Activated naive CD4-positive, alpha-beta T cell treated with anti-CD3 and anti-CD28 coated beads, Interleukin-2, amount 10 ng/mL, durations not matched to agents 7 days and 5 days (primary cell): Measurements from ENCODE around the gene IFT22.
"Not testable (repeated sequence)": the region's sequence is repeated elsewhere in the genome, so short reads cannot be mapped to it uniquely, and the experiment has no call there.

Source experiments
- CTCF ChIA-PET: fragments of 350-600 bp; sonication (Branson Sonifier 250); formaldehyde crosslinking; loops from one replicate; lab custom pipeline; 2021; ENCODE audit warnings: antibody characterized with exemption; lab: Charles Lee
- DNase-seq: peaks from one replicate; pipeline ENCODE4 v3.0.0-alpha.2; 2020
- H3K27ac Mint-ChIP-seq: one replicate; pipeline ENCODE4 v1.8.0; 2021; ENCODE audit warnings: mild to moderate bottlenecking, moderate library complexity, mixed read lengths
- H3K27me3 Mint-ChIP-seq: one replicate; pipeline ENCODE4 v1.8.0; 2021; ENCODE audit warnings: mild to moderate bottlenecking, mixed read lengths
- H3K36me3 Mint-ChIP-seq: one replicate; pipeline ENCODE4 v1.8.0; 2021; ENCODE audit warnings: mixed read lengths
- H3K4me1 Mint-ChIP-seq: one replicate; pipeline ENCODE4 v1.8.0; 2021; ENCODE audit warnings: mixed read lengths
- H3K4me3 Mint-ChIP-seq: one replicate; pipeline ENCODE4 v1.8.0; 2021; ENCODE audit warnings: mild to moderate bottlenecking, moderate library complexity, mixed read lengths
- H3K9me3 Mint-ChIP-seq: one replicate; pipeline ENCODE4 v1.8.0; 2021; ENCODE audit warnings: mixed read lengths

Gene IFT22

DNA sequence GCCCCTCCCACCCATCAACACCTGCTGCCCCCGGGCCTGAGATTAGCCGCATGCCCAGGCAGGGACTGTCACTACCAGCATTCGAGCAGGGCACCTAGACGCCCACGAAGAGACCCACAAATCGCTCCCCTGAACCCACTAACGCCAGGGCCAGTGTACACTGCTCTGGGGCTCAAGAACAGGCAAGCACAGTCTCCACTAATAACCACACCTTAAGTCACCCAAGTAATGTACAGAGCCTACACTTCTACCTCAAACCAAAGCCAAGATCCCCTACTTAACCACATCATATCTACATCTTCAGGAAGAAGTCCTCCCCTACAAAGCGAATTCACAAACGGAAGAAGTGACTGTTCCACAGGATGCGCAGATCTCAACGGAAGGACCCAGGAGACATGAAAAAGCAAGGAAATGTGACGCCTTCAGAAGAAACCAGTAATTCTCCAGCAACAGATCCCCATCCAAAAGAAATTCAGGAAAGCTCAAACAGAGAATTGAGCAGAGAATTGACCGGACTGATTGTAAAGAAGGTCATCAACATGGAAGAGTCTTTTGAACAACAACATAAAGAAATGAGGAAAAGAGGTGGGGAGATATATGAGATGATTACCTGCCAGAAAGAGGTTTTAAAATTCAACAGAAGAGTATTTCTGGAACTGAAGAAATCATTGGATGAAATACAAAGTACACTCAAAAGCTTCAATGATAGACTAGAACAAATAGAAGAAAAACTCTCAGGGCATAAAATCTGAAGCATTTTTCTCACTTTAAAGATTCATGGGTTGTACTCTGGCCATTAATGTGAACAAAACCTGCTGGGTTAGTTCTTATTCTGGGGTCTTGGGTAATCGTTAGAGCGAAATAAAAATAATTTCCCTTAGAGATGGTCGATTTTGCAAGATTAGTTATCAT is 20.9 kb downstream of the IFT22 start:
- Mint-ChIP-seq H3K4me1 (peaks cover 7% of the 10 kb centered on the region), H3K36me3 (peaks cover 12% of the 10 kb centered on the region), H3K9me3 (peaks cover 10% of the 10 kb centered on the region), H3K27ac (no peak overlapping the region), H3K4me3 (no peak overlapping the region), H3K27me3 (peaks cover 85% of the 10 kb centered on the region)
- CTCF ChIA-PET: interaction anchor here (1.3 to 1.6 kb wide), 4 partner anchors 8 to 15 kb away, joined by 3 to 5 read pairs (median 4); no protein-coding TSS in a partner anchor
- no peak for DNase-seq

DNA sequence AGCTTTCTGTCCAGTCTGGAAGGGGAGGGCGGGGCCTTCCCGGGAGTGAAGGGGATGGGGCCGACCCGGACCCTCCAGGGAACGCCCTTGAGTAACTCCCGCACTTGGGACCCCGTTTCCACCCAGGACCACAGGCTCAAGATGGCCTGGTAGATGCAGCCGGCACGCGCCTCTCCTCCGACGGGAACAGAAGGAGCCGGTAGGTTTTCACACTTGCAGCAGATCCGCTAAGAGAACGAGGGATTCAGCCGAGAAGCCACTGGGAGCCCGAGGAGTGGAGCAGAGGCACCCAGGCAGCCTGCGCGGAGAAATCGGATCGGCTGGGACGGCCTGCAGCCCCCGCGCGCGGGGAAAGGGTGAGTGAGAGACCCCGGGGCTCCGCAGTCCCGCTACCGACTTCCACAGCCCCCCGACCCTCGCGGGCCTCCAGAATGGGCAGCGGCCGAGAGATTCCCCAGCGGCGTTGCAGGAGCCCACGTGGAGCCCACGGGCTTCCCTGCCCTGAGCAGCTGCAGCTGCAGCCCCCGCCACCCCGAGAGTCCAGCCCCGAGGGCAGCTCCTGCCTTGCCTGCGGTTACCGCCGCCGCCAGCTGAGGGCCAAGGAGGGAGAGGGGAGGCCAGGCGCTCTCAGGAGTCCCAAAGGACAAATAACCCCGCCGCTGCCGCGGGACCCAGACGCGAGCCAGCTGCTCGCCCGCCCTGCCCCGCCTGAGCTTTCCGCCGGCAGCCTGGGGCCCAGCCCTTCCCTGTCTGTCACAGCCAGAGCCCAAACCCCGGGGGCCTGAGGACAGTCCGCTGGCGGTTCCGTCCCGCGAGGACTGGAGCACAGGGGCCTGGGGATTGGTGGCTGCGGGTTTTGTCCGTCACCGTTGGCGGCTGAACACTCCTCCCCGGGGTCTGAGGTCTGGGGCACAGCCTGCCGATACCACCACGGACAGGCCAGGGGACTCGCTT is 21.8 kb downstream of the IFT22 start:
- CTCF ChIA-PET: interaction anchor here (1.3 kb wide), 1 partner anchor 8 kb away, joined by 3 read pairs; no protein-coding TSS in a partner anchor
- H3K4me1 Mint-ChIP-seq: peaks cover 7% of the 10 kb centered on the region
- H3K27ac Mint-ChIP-seq: no peak overlapping the region
- no peak overlapping the region for H3K4me3 Mint-ChIP-seq
- H3K36me3 Mint-ChIP-seq: peaks cover 12% of the 10 kb centered on the region
- H3K27me3 Mint-ChIP-seq: peaks cover 83% of the 10 kb centered on the region
- no peak for DNase-seq
- peaks cover 10% of the 10 kb centered on the region for H3K9me3 Mint-ChIP-seq

DNA sequence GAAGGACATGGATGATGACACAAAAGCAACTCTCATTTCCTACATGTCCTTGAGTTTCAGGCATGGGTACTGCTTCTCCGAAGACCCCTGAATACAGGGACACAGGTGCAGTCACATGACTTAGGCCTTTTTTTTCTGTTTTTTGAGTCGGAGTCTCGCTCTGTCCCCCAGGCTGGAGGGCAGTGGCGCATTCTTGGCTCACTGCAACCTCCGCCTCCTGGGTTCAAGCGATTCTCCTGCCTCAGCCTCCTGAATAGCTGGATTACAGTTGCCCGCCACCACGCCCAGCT is 26.8 kb downstream of the IFT22 start:
- no peak overlapping the region for H3K27ac Mint-ChIP-seq
- CTCF ChIA-PET: interaction anchor here (2.2 kb wide), 1 partner anchor 12 kb away, joined by 6 read pairs; no protein-coding TSS in a partner anchor
- no peak overlapping the region for H3K4me3 Mint-ChIP-seq
- no peaks in the 10 kb centered on the region for H3K9me3 Mint-ChIP-seq
- H3K36me3 Mint-ChIP-seq: no peaks in the 10 kb centered on the region
- peaks cover 3% of the 10 kb centered on the region for H3K4me1 Mint-ChIP-seq
- peaks cover 82% of the 10 kb centered on the region for H3K27me3 Mint-ChIP-seq
- DNase-seq: no peak

DNA sequence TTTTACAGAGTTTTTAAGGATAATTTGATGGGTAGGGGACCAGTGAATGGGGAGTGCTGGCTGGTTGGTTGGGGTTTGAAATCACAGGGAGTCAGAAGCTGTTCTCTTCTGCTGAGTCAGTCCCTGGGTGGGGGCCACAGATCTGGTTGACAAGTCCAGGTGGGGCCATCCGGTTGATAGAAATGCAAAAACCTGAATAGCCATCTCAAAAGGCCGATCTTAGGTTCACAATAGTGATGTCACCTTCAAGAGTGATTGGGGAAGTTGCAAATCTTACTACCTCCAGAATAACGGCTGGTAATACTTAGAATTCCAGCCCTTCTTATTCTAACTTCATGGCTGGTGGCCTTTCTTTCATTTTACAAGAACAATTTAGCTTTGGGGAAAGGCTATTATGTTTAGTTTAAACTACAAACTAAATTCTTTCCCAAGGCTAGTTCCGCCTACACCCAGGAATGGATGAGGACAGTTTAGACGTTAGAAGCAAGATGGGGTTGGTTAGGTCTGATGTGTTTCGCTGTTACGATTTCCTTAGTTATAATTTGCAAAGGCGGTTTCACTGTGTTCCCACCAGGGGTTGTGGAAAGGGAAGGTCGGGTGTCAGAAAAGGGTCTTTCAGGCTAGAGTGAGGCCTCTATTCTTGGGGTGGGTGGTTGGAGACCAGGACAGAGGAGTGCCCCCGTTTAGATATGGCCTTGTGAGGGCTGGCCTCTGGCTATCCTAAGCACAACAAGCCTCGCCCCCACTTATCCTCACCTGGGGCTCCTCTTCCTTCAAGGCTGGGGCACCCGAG is 27.4 kb downstream of the IFT22 start:
- DNase-seq: no peak
- no peak overlapping the region for H3K27ac Mint-ChIP-seq
- H3K27me3 Mint-ChIP-seq: peaks cover 82% of the 10 kb centered on the region
- H3K4me1 Mint-ChIP-seq: no peaks in the 10 kb centered on the region
- no peak overlapping the region for H3K4me3 Mint-ChIP-seq
- CTCF ChIA-PET: interaction anchor here (2.2 kb wide), 1 partner anchor 12 kb away, joined by 6 read pairs; no protein-coding TSS in a partner anchor
- no peaks in the 10 kb centered on the region for H3K36me3 Mint-ChIP-seq
- no peaks in the 10 kb centered on the region for H3K9me3 Mint-ChIP-seq

DNA sequence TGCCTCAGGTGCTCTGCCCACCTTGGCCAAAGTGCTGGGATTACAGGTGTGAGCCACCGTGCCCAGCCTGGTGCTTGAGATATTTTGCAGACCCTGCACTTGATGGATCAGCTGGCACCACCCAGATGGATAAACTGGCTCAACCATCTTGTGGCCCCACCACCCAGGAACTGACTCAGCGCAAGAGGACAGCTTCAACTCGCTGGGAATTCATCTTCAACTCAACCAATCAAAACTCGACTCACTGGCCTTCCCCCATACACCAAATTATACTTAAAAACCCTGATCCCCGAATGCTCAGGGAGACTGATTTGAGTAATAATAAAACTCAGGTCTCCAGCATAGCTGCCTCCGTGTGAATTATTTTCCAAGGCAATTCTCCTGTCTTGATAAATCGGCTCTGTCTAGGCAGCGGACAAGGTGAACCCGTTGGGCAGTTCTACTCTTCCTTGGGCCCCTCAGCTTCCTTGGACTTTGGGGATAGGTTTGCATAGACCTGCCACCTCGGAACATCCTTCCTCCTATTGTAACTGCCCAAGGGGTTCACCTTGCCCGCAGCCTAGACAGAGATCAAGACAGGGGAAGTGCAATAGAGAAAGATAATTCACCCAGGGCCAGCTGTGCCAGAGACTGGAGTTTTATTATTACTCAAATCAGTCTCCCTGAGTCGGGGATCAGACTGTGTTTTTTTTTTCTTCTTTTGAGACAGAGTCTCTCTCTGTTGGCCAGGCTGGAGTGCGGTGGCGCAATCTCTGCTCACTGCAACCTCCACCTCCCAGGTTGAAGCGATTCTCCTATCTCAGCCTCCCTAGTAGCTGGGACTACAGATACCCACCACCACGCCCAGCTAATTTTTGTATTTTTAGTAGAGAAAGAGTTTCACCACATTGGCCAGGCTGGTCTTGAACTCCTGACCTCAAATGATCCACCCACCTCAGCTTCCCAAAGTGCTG is 28.3 kb downstream of the IFT22 start:
- H3K9me3 Mint-ChIP-seq, H3K4me3 Mint-ChIP-seq, DNase-seq, H3K27ac Mint-ChIP-seq, H3K4me1 Mint-ChIP-seq, H3K36me3 Mint-ChIP-seq: not testable (repeated sequence)
- CTCF ChIA-PET: interaction anchor here (0.9 to 2.2 kb wide), 3 partner anchors 8 to 25 kb away, joined by 3 to 6 read pairs (median 4); no protein-coding TSS in a partner anchor
- H3K27me3 Mint-ChIP-seq: peaks cover 78% of the 10 kb centered on the region

DNA sequence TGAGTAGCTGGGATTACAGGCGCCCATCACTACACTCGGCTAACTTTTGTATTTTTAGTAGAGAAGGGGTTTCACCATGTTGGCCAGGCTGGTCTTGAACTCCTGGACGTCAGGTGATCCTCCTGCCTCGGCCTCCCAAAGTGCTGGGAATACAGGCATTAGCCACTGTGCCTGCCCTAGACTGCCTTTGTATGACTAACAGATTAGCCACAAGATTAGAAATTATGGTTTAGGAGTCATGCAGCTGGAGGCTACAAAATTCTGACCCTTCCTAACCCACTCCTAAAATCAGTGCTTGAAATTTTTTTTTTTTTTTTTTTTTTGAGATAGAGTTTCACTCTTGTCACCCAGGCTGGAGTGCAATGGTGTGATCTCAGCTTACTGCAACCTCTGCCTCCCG is 29.0 kb downstream of the IFT22 start:
- peaks cover 74% of the 10 kb centered on the region for H3K27me3 Mint-ChIP-seq
- CTCF ChIA-PET: interaction anchor here (0.9 to 1.3 kb wide), 2 partner anchors 9 to 25 kb away, joined by 3 to 4 read pairs; no protein-coding TSS in a partner anchor
- not testable (repeated sequence) for DNase-seq, H3K4me1 Mint-ChIP-seq, H3K4me3 Mint-ChIP-seq, H3K9me3 Mint-ChIP-seq, H3K36me3 Mint-ChIP-seq, H3K27ac Mint-ChIP-seq

DNA sequence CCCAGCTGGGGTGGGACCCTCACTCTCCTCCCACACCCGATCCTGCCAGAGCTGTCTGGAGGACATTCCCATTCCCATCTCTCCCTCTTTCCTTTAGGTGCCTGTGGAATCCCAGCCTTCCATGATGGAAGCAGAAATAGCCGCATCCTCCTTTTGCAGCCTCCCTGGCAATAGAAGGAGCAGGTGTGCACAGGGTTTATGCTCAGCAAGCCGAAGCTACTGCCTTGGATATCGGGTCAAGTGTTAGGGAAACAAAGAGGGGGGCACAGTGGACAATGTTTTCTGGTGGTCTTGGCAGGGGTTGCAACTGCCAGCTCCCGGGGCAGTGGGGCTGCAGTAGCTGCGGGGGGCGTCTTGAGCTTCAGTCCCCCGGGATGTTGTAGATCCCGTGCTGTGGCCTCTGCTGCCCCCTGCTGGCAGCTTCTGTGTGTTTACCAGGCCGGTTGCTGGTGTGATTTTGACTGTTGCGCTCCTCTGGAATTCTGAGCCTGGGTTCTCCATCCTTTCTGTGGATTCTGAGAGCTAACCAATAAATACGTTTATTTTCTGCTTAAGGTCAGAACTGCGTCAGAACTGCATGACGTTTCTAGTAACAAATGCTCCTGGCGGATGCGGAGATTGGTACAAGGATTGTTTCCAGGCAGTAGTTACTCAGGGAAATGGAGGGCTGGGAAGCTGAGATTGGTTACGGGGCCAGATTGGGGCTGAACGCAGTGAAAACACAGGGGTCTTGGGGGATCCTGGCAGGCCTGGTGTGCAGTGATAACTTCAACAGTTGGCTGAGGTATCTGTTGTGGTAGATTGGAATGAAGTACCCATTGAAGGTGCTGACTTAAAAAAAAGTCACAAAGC is 31.2 kb downstream of the IFT22 start:
- not testable (repeated sequence) for H3K4me1 Mint-ChIP-seq, H3K27ac Mint-ChIP-seq, H3K36me3 Mint-ChIP-seq, H3K4me3 Mint-ChIP-seq, H3K9me3 Mint-ChIP-seq
- DNase-seq: peak; percentile 71
- CTCF ChIA-PET: interaction anchor here (0.7 to 2.5 kb wide), 19 partner anchors 8 to 678 kb away, joined by 3 to 13 read pairs (median 4); partner anchors contain the start of genes CLDN15, FIS1 and SERPINE1
- peaks cover 78% of the 10 kb centered on the region for H3K27me3 Mint-ChIP-seq

DNA sequence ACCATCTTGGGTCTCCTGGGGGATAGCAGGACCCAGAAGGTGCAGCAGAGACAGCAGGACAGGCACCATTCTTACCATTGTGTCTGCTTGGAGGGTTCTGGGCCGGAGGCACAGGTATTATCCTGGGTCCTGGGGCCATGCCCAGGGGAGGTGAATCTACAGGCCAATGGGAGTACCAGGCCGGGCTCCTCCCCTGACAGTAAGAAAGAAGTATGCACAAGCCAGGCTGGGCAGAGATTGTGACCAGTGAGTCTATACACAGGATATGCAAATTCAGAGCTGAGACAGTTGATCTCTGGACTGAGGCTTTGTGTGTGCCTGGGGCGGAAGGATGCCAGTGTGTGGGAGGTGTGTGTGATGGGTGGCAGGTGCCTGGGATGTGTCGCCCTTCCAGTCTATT is 31.9 kb downstream of the IFT22 start:
- DNase-seq, H3K4me3 Mint-ChIP-seq, H3K36me3 Mint-ChIP-seq, H3K9me3 Mint-ChIP-seq, H3K27ac Mint-ChIP-seq, H3K4me1 Mint-ChIP-seq: not testable (repeated sequence)
- CTCF ChIA-PET: interaction anchor here (0.9 to 2.5 kb wide), 7 partner anchors 12 to 145 kb away, joined by 4 to 11 read pairs (median 5); partner anchors contain the start of gene FIS1
- peaks cover 76% of the 10 kb centered on the region for H3K27me3 Mint-ChIP-seq

DNA sequence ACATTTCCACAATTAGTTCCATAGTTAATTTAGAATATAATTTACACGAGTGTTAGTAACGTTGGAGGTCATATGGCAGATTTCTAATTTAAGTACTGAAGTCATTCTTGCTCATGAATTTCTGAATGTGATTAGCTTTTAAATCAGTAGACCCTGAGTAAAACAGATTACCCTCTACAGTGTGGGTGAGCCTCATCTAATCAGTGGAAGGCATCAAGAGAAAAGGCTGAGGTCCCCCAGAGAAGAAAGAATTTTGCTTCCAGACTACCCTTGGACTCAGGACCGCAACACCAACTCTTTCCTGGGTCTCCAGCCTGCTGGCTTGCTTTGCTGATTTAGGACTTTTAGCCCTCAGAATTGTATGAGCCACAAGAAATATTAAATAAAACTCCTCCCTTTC is 33.2 kb downstream of the IFT22 start:
- no peak overlapping the region for H3K4me3 Mint-ChIP-seq
- no peak overlapping the region for H3K27ac Mint-ChIP-seq
- no peaks in the 10 kb centered on the region for H3K9me3 Mint-ChIP-seq
- peaks cover 9% of the 10 kb centered on the region for H3K4me1 Mint-ChIP-seq
- H3K27me3 Mint-ChIP-seq: peaks cover 64% of the 10 kb centered on the region
- CTCF ChIA-PET: no interaction called here
- no peak for DNase-seq
- no peaks in the 10 kb centered on the region for H3K36me3 Mint-ChIP-seq

DNA sequence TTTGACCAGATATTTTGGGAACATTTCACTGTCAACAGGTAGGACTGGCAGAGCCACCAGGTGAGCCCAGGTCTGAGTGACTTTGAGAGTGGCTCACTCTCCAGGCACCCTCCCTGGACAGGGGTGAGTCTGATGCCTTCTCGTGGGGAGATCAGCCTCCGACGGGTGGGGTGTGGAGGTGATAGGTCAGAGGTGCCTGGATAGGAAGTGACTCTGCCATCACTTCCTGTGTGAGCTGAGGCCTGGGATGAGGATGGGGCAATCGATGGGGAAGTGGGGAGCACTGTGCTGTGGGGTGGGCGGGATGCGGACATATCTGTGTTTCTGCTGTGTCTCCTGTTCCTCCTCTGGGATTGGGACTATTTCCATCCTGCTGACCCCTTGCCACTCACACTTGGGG is 34.6 kb downstream of the IFT22 start:
- CTCF ChIA-PET: no interaction called here
- H3K27ac Mint-ChIP-seq: no peak overlapping the region
- H3K36me3 Mint-ChIP-seq: no peaks in the 10 kb centered on the region
- no peaks in the 10 kb centered on the region for H3K9me3 Mint-ChIP-seq
- DNase-seq: no peak
- H3K27me3 Mint-ChIP-seq: peaks cover 56% of the 10 kb centered on the region
- H3K4me3 Mint-ChIP-seq: no peak overlapping the region
- peaks cover 17% of the 10 kb centered on the region for H3K4me1 Mint-ChIP-seq

DNA sequence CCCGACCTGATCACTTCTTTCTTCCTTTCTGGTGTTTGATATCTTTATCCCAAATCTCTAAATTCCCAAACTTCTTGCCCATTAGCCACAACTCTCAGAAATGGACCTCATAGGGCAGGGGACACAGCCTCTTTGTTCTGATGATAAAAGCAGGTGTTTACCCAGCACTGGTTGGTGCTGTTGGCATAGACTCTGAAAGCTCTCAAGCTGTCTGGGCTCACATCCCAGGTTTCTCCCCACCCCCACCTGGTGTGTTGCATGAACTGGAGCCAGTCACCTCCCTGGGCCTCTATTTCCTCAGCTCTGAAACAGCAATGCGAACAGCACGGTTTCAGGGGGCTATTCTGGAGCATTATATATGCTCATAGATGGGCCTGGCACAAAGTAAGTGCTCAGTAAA is 35.7 kb downstream of the IFT22 start:
- H3K36me3 Mint-ChIP-seq, H3K9me3 Mint-ChIP-seq, CTCF ChIA-PET, H3K4me3 Mint-ChIP-seq, DNase-seq, H3K27ac Mint-ChIP-seq: not testable (repeated sequence)
- H3K4me1 Mint-ChIP-seq: peaks cover 17% of the 10 kb centered on the region
- H3K27me3 Mint-ChIP-seq: peaks cover 56% of the 10 kb centered on the region

DNA sequence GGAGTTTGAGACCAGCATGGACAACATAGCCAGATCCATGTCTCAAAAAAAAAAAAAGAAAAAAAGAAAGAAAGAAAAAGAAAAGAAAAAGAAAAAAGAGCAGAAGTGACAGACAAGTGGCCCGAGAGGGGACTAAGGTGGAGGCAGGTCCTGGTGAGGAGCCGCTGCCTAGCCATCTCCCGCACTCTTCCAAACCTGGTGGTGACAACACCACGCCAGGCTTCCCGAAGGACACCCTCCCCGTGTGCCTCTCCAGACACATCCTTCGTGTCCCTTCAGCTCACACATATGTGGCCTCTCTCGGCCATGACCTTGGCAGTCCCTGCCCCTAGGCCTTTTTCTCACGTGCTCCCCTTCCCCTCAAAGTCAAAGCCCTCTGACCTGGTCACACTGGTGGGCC is 36.4 kb downstream of the IFT22 start:
- H3K4me1 Mint-ChIP-seq: peaks cover 17% of the 10 kb centered on the region
- H3K4me3 Mint-ChIP-seq: no peak overlapping the region
- H3K27me3 Mint-ChIP-seq: peaks cover 51% of the 10 kb centered on the region
- H3K9me3 Mint-ChIP-seq: no peaks in the 10 kb centered on the region
- CTCF ChIA-PET: interaction anchor here (0.6 kb wide), 1 partner anchor 387 kb away, joined by 3 read pairs; no protein-coding TSS in a partner anchor
- H3K36me3 Mint-ChIP-seq: no peaks in the 10 kb centered on the region
- no peak overlapping the region for H3K27ac Mint-ChIP-seq
- no peak for DNase-seq
